Esophagus squamous epithelium (tissue), 5 donors: ENCODE results near the gene MDFI. TPM values are rescaled to one million over a fixed set of nuclear protein-coding genes. Genes with fewer than 3 reads are reported as not detected.

Experiments used
- DNase-seq: peaks from one replicate; lab custom pipeline; 2025; lab: John Stamatoyannopoulos, UW
- H3K27ac ChIP-seq, 4 donors: fragments of 200-600 bp; sonication (generic); one replicate each; pipeline ENCODE4 v1.5.1; 2016 to 2019; ENCODE audit warnings: mild to moderate bottlenecking in 1 of 4
- H3K27me3 ChIP-seq, 4 donors: fragments of 200-600 bp; sonication (generic); 1 replicate in 3 of 4; 2 replicates in 1 of 4; pipeline versions ENCODE4 v1.5.1 to v1.6.0; 2017 to 2021; ENCODE audit warnings: antibody characterized with exemption in 1 of 4
- H3K36me3 ChIP-seq, 3 donors: fragments of 200-600 bp; sonication (generic); one replicate each; pipeline ENCODE4 v1.5.1; 2016 to 2019
- H3K4me1 ChIP-seq, 3 donors: fragments of 200-600 bp; sonication (generic); one replicate each; pipeline ENCODE4 v1.5.1; 2017 to 2019
- H3K4me3 ChIP-seq, 4 donors: fragments of 200-600 bp; sonication (generic); 1 replicate in 3 of 4; 2 replicates in 1 of 4; pipeline ENCODE4 v1.5.1; 2016 to 2019; ENCODE audit warnings: mild to moderate bottlenecking in 2 of 4, moderate library complexity in 1 of 4
- H3K9me3 ChIP-seq, 3 donors: fragments of 200-600 bp; sonication (generic); one replicate each; pipeline ENCODE4 v1.5.1; 2016 to 2019
- POLR2A ChIP-seq, 4 donors: fragments of 450-650 bp; IDR thresholded peaks; one replicate each; pipeline ENCODE4 v1.6.1; 2017; ENCODE audit warnings: antibody characterized with exemption in 4 of 4, mild to moderate bottlenecking in 4 of 4, moderate library complexity in 3 of 4
- WGBS, 2 donors: methylation state at CpG; one replicate each; pipeline ENCODE4 v1.1.5; 2018; 5-methylcytosine and 5-hydroxymethylcytosine counted together
- intact Hi-C: fragments of 100-400 bp; cut with DNase I; formaldehyde crosslinking; loops from one replicate; pipeline ENCODE4 v1.15.0; 2022
- total RNA-seq, 4 donors: library from RNA; depleted of rRNA; stranded (reverse); fragments of >200 nt; gene quantifications; one replicate each; pipeline ENCODE4 v1.1.0, GENCODE V29; 2016
- TF ChIP-seq, protein P1 (sequence below), 6 experiments: fragments of 450-650 bp in 4 of 6; fragments of 200-600 bp in 2 of 6; sonication (generic) in 2 of 6; IDR thresholded peaks; one replicate each; pipeline ENCODE4 v1.5.1; 2016 to 2019; ENCODE audit warnings: antibody characterized with exemption in 6 of 6, mild to moderate bottlenecking in 4 of 6, moderate library complexity in 4 of 6
- donor health status: DM: yes; HTN: yes; CAD: no.

MDFI gene
- total RNA-seq, 4 donors from 2014 or later, result 50.5 to 105 (median 81.8) TPM

- H3K27ac ChIP-seq, result no peak overlapping the region
- DNase-seq, result no peak
- no peak for TF ChIP-seq POLR2A (IDR thresholded peaks at IDR 0.05)
- TF ChIP-seq, protein P1, sequence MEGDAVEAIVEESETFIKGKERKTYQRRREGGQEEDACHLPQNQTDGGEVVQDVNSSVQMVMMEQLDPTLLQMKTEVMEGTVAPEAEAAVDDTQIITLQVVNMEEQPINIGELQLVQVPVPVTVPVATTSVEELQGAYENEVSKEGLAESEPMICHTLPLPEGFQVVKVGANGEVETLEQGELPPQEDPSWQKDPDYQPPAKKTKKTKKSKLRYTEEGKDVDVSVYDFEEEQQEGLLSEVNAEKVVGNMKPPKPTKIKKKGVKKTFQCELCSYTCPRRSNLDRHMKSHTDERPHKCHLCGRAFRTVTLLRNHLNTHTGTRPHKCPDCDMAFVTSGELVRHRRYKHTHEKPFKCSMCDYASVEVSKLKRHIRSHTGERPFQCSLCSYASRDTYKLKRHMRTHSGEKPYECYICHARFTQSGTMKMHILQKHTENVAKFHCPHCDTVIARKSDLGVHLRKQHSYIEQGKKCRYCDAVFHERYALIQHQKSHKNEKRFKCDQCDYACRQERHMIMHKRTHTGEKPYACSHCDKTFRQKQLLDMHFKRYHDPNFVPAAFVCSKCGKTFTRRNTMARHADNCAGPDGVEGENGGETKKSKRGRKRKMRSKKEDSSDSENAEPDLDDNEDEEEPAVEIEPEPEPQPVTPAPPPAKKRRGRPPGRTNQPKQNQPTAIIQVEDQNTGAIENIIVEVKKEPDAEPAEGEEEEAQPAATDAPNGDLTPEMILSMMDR (IDR thresholded peaks at IDR 0.05), result no peak
- 80 to 81% methylated on average over 1 to 6 of the region's 25 CpGs for WGBS, 2 donors
- peaks cover 11 to 47% (median 20%) of the 10 kb centered on the region in 3 donors for H3K4me1 ChIP-seq
- H3K36me3 ChIP-seq, result peaks cover 8 to 57% (median 13%) of the 10 kb centered on the region in 3 donors
- H3K9me3 ChIP-seq, result no peaks in the 10 kb centered on the region
- intact Hi-C loops, result loop anchor here (5.0 kb wide), 2 partner anchors 82 to 317 kb away; no protein-coding TSS in a partner anchor
- peaks cover 0 to 4% (median 0%) of the 10 kb centered on the region in 4 donors for H3K27me3 ChIP-seq
- H3K4me3 ChIP-seq, result no peak overlapping the region
These were observed 46.3 kb downstream of the MDFI start for GRCh38 chr6:41684311-41685180.

DNA sequence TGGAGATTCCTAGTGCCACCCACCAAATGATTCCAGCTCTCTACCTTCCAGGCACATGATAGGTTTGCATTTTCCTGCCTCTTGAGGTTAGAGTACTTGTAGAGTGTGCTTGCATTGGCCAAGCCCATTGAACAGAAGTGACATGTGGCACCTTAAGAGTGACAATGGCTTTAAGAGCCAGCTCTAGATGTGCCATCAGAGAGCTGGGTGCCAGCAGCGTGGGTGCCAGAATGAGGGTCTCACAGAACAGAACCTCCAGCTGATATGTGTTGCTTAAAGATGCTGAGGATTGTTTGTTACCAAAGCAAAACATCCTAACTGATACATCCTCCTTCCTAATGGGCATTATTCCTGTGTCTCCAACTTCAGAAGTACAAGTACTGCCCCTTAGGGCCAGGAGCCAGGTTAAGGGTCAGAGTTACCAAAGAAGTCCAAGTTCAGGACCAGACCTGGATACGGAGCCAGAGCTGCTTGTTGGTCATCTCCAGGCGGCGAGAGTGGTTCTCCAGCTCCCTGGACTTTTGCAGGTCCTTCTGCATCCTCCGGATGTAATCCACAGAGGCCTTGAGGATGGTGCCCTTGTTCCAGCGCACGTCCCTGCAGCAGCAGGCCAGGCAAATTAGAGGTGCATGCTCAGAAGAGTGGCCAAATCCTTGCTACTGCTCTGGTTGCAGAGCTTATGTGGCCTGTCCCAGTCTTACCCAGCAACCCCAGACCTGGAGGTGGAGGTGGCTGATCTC is 47.5 kb downstream of the MDFI start:
- H3K9me3 ChIP-seq, result no peaks in the 10 kb centered on the region
- no peak for DNase-seq
- no peak overlapping the region for H3K4me3 ChIP-seq
- peaks cover 14 to 51% (median 22%) of the 10 kb centered on the region in 3 donors for H3K4me1 ChIP-seq
- intact Hi-C loops, result no loop called here
- 82 to 90% methylated on average over 3 to 4 of the region's 7 CpGs for WGBS, 2 donors
- no peak overlapping the region for H3K27ac ChIP-seq
- no peak for TF ChIP-seq POLR2A (IDR thresholded peaks at IDR 0.05)
- TF ChIP-seq, protein P1 (IDR thresholded peaks at IDR 0.05), result no peak
- peaks cover 0 to 4% (median 0%) of the 10 kb centered on the region in 4 donors for H3K27me3 ChIP-seq
- peaks cover 14 to 69% (median 23%) of the 10 kb centered on the region in 3 donors for H3K36me3 ChIP-seq

- 57 to 61% methylated on average over 6 to 7 of the region's 9 CpGs for WGBS, 2 donors
- peak overlapping the region in 3 of 4 donors; percentile 25 to 30 (median 29) for H3K27ac ChIP-seq
- peaks cover 19 to 75% (median 23%) of the 10 kb centered on the region in 3 donors for H3K36me3 ChIP-seq
- H3K4me1 ChIP-seq, result peaks cover 14 to 43% (median 14%) of the 10 kb centered on the region in 3 donors
- H3K4me3 ChIP-seq, result no peak overlapping the region
- DNase-seq, result no peak
- no peak for TF ChIP-seq POLR2A (IDR thresholded peaks at IDR 0.05)
- TF ChIP-seq, protein P1 (IDR thresholded peaks at IDR 0.05), result no peak
- intact Hi-C loops, result no loop called here
- H3K27me3 ChIP-seq, result peaks cover 0 to 4% (median 0%) of the 10 kb centered on the region in 4 donors
- H3K9me3 ChIP-seq, result no peaks in the 10 kb centered on the region
These were observed 49.4 kb downstream of the MDFI start for GRCh38 chr6:41687501-41688175.

DNA sequence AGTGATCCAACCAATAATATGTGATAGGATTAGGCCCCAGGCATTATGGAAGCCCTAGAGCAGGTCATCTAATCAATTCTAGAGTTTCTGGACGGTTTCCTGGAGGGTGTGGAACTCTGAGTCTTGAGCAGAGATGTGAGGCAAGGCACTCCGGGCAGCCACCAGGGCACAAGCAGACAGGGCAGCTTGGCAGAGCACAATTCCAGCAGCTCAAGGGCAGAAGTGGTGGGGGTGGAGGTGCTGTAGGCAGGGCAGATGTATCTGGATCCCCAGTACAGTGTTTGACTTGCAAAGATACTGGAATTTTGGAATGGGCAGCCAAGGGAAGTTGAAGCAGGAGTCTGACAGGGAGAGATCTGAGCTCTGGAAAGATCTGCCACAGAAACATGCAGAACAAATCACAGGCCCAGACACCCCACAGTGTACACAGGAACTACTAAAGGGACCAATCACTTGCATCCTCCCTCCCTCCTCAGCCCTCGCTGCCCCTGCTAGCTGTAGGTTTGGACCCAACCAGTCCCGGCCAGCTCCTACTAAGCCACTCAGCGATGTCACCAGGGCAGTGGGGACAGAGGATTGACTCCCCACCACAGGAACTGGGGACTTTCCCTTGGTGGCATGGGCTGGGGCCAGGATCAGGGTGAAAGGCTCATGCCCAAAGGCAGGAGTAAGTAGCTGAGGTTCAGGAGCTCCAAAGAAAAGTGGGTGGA is 50.1 kb downstream of the MDFI start:
- no peak for DNase-seq
- Histone ChIP-seq H3K4me3 (no peak overlapping the region), H3K36me3 (peaks cover 19 to 75% (median 23%) of the 10 kb centered on the region in 3 donors), H3K4me1 (peaks cover 7 to 43% (median 9%) of the 10 kb centered on the region in 3 donors), H3K9me3 (no peaks in the 10 kb centered on the region), H3K27ac (peak overlapping the region in 3 of 4 donors; percentile 4 to 29 (median 9)), H3K27me3 (no peaks in the 10 kb centered on the region)
- WGBS, 2 donors, result 69 to 80% methylated on average over 2 to 5 of the region's 5 CpGs
- intact Hi-C loops, result no loop called here
- no peak for TF ChIP-seq POLR2A (IDR thresholded peaks at IDR 0.05)
- TF ChIP-seq, protein P1 (IDR thresholded peaks at IDR 0.05), result no peak
